IPS DF 19.7 (cell line): ENCODE data around the gene SPOP.

Source experiments
- DNase-seq: peaks from one replicate; pipeline ENCODE4 v3.0.0-alpha.2; 2013; ENCODE audit warnings: low read depth, low spot score

The SPOP gene

DNA sequence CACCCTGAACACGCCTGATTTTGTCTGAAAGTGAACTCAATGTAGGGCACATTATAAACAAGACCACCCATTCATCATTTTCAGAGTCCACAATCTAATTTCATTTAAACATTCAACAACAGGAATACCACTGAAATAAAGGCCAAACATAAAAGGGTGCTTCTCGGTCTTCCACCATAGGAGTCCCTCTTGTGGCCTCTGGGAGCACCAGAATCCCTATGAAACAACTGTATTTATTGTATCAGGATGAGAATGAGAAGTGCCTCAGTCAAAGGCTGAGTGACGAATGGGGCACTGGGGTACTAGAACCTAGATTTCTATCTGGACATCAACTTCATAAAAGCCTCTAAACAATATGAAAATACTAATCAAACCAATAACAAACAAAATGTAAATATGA lies 61.8 kb downstream of the SPOP start:
- no peak for DNase-seq

DNA sequence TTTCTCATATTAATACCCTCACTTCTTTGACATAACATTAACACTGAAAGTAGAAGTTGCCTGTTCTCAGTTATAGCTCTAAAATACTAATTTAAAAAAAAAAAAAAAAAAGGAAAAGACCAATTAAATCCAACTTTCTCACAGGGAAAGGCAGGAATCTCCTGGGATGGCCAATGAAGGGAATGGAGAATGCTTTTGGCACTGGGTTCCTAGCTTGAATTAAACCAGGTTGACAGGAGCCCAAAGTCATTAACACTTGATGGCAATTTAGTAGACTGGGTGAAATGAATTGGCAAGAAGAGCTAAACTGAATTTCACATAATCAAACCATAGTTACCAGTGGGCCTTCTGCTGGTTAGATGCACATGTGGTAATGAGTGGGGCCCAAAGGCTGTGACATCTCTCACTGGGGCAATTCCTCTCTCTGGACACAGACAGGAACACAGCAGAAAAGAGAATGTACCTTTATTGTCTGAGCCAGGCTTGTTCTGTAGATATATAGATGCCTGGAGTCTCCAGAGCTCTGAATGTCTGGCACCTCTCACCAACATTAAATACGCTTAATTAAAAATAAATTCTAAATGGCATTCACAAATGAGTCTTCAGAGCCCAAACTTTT lies 64.6 kb downstream of the SPOP start:
- DNase-seq, result no peak

DNA sequence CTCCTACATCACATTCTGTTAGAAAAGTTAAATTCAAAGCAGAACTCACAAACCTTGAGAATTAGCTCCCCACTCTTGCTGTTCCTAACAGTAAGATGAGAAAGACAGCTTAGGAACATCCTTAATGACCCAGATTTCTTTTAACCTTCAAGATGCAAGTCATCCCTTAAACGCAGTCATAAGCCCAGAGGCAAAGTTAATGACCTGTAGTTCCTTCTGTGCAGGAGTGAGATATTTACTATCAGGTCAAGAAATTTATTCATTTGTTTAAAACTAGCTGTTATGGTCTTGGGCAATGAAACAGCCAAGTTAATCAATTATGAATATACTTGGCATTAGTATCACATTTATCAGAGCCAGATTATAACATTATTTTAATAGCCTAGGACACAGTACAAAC lies 65.2 kb downstream of the SPOP start:
- DNase-seq, result no peak

DNA sequence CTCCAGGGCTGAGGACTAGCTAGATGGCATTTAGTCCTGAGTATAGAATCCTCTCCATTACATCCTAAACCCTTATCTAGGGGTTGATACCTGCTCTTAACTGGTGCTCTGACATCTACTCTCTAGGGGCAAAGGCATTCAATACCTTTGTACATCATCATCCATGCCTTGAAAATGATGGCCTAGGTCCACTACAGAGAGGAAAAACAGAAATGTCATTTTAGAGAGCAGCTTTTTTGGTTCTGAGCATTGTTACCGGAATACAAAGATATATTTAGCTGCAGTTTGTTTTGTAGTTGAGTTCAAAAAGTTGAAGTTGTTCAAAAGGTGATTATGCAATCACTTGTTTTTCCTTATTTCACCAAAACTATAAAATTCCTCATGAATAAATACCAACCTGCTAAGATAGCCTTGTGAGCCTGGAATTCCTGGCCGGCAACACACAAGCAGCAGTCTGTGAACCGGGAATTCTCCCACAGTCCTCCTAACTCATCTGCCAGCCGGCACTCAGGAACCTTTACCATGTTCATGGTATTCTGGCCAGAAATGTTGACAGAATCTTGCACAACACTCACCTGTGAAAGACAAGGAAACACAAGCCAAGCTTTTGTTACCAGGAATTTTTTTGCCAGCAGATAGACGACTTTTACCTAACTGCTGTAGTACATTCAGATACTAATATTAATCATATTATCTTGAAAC lies 66.9 kb downstream of the SPOP start:
- DNase-seq, result no peak

DNA sequence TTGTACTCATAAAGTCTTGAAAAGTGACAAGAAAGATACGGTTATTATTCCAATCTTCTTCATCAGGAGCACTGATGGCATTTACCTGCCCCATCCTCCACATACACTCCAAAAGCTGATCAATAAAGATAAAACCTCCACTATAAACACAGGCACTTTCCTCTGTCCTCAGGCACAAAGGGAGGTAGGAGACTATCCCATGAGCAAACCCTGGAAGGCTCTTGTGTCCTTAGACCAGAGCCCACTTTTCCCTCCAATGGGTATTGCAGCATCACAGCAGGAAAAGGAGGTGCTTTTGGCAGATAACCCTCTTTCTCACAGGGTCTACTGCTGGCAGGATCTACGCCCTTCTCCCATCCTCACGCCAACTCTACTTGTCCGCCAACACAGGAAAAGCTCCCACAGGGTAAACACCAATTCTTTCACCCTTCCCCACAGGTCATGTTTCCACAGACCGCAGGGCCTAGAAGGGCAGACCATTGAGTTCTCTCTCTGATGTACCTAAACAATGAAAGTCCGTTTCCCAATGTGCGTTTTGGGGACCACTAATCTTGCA lies 73.5 kb downstream of the SPOP start:
- DNase-seq, result no peak

DNA sequence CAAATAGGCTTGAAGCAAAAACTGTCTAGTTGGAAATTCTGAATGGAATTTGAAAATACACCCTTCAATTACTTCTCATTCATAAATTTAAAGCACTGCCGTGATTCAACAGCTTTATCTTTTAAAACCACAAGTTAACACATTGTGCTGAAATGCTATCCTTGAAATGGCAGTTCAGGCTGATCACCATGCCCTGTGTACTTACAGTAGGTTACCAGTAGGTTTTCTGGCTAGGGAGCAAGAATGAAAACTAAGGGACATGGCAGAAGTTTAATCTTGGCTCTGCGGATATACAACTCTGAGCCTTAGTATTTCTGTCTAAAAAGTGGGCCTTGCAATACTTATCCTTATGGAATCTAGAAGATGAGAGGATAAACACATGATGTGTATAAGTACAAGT lies 74.2 kb downstream of the SPOP start:
- no peak for DNase-seq

DNA sequence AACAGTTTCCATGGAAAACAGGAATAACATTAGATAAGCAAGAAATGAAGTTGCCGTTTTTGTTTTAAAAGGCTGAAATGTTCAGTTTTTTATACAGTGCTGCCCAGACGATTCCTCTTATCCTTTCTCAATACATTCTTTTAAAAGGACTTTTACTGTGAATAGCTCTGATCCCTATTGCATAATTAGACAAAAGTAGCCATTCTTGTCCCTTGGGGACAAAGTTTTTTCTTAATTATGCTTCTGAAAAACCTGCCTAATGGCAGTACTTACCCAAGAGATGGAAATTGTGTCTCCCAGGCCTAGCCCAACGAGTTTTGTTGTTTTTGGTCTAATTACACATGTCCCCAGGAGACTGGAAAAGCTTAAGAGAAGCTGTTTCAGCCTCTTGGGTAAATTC lies 74.7 kb downstream of the SPOP start:
- DNase-seq, result no peak

DNA sequence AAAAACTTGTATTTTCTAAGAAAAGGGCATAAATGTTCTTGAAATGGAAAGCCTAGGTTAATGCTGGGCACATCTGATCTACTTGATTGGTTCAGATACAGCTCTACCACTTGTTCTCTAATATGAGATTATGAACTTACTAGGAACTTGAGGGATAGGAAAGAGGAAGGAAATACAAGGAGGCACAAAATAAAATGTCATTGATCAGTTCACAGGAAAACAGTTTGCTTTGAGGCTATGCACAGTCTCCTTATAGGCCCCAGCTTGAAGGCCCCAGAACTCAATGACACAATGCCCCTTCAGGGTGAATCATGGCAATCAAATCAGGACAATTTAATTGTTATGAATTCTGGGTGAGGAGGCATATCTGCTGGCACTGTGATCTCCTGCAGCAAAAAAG lies 75.1 kb downstream of the SPOP start:
- DNase-seq, result no peak

DNA sequence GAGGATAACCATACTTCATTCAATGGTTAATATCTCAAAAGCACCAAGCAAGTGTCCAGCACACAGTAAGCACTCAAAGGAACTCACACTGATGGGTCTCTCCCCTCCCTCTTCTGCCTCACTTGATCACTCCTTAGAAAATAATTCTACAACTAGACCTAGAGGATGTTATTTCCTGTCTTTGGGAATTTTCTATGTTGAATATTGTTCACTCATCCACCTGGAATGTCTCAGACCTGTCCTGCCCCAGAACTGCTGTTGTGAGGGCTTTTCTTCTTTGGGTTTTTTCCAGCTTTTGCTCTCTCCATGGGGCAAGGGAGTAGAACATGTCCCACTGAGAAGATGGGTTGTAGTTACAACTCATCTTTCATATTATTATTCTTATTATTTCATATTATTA lies 76.9 kb downstream of the SPOP start:
- no peak for DNase-seq

DNA sequence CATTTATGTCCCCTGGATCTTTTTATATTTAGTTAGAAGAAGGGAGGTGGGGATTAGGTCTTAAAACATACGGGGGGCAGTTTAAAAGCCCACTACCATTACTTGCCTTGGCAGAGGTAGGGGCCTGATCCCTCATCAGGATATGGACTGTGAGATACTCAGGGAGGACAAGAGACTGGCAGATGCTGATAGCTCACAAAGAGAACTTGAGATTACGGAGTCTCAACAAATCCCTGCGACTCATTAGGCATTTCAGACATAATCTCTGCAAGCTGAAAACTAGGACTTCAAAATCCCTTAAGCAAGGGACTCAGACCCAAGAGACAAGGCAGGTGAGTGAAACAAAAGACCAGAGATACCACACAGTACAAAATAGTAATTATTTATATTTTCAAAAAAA lies 79.0 kb downstream of the SPOP start:
- no peak for DNase-seq

DNA sequence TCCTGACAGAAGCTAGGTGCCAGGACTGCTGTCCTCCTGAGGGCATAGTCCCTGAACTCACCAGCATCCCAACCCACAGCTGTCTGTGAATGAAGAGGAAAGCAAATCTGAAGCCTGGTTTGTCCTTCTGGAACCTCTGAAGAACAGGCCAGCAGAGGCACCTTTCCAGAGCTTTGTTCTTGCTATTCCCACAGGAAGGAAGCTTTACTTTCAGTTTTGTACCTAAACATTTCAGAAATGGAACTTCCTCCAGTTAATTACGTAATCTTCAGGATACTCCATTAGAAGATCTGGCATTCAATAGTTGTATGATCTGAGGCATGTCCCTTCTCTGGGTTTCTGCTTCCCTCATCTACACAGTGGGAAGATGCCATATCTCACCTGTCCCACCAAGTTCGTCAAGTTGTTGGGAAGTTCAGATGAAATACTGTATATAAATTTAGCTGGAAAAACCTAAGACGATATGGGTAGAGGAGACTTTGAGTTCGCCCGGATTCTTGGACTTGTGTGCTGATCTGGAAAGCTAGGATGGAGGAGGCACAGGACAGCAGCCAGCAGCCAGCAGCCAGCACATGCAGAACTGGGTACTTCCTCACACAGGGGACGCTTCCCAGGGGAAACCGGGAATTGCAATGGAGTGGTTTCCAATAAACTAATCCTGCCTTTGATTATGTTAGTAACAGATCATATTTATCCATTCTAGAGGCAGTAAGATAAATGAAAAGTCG lies 79.8 kb downstream of the SPOP start:
- no peak for DNase-seq

DNA sequence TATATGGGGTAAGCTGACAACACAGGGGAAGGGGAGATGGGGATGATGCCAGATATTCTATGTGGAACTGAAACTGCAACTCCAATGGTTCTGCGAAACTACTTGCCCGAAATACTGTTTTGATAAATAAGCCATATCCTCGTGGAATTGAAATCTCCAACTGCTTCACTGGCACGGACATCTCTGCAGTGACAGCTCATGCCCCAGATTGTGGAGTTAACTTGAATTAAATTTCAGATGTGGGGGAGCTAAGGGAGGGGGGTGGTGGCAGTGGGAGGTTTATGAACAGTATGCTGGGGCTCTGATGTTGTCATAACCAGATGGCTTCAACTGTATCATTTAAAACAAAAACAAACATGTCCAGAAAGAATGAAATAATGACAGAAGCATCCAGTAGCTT lies 80.5 kb downstream of the SPOP start:
- no peak for DNase-seq

DNA sequence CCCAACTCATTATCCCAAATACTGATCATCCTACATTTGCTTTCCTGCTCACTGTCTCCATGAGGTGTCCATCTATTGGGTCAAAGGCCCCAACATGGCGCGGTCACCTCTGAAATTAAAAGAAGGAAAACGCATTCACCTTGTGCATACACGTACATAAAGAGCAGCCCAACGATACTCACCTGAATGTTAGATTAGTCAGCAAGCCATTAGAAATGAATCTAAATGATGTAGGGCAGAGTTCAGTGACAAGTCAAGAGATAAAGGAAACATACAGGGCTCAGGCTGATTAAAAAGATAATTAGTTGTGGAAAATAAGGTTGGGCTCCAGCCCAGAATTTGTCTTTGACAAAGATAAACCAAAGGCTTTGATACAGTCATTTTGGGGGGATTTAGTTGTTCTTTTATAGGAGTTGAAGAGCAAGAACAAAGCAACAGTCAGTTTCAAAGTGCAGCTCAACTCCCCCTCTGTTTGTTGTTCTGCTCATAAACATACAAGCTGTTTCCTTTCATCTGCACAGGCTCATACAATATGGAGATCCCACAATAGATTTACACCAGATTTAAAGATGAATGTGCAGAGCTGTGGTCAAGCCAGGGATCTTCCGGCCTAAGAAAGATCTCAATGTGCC lies 81.2 kb downstream of the SPOP start:
- DNase-seq, result no peak

DNA sequence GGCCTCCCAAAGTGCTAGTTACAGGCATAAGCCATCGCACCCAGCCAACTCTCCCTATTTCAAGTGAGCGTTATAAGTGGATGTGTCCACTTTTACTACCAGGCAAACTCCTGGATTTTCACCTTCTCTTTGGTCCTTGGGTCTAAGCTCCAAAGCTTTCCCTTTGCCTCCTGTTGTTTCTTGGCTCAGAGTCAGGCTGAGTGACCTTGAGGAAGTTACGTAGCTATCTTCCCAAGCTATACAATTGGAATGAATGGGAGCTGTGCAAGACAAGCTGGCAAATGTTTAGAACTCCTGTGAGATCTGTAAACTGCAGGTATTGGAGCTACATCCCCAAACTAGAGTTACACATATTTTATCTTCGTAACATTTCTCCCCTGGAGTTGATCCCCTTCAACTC lies 81.9 kb downstream of the SPOP start:
- no peak for DNase-seq

DNA sequence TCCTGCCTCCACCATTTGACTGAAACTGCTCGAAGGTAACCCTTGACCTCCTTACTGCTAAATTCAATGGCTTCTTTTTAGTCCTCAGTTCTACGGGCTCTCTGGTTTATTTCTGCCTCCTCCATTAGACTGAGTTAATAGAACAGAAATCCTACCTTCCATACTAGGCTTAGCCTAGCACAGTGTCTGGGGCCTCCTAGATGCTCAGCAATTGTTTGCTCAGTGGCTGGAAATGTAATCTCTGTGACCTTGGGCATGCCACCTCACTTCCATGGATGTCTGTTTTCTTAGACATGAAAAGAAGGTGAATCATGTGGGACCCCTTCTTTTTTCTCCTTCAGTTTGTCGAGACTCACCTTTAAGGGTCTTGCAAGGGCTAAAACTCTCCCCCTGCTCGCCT lies 82.6 kb downstream of the SPOP start:
- DNase-seq, result no peak

DNA sequence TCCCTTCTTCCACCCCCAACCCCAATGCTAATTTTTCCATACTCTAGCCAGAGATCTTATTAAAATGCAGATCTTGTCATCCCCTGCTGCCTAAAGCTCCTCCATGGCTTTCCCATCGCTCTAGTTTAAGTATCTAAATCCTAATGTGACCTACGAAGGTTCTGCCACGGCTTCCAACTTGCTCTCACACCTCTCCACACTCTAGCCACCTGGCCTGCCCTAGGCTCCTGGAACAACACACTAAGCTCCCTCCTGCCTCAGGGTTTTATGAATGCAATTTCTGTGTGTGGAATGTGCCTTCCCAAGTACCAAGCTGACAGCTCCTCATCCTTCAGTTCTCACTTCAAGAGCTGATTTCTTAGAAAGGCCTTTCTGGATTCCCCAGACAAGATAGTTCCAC lies 85.6 kb downstream of the SPOP start:
- no peak for DNase-seq

DNA sequence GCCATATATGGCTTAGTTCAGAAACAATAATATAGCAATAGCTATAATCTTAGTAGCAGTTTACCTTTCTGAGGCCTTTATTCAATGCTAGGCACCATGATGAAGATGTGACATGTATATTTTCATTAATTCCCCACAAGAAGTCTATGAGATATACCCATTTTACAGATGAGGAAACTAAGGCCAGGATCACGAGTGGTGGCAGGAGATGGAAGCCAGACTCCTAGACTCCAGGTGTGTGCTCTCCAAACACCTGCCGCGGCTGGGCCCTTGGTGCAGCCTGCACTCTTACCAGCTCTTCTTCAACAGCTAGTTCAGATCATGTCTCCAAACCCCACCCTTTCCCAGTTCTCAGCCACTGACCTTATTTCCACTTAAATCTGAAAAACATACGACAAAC lies 87.0 kb downstream of the SPOP start:
- no peak for DNase-seq

DNA sequence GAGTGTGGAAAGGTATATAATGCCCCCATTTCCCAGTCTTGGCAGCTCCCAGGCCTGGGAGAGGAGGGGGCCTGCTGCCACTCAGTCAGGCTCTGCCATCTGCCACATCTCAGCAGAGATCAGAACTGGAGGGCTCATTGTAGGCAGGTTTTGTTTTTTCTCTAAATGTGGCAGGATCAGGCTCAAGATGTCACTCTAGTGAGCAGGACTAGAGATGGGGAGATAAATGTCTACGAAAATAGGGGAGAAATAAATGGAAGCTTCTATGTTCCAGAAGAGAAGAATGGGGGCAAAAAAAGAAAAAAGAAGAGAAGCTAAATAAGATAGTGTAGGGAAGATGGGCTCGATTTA lies 88.3 kb downstream of the SPOP start:
- no peak for DNase-seq

DNA sequence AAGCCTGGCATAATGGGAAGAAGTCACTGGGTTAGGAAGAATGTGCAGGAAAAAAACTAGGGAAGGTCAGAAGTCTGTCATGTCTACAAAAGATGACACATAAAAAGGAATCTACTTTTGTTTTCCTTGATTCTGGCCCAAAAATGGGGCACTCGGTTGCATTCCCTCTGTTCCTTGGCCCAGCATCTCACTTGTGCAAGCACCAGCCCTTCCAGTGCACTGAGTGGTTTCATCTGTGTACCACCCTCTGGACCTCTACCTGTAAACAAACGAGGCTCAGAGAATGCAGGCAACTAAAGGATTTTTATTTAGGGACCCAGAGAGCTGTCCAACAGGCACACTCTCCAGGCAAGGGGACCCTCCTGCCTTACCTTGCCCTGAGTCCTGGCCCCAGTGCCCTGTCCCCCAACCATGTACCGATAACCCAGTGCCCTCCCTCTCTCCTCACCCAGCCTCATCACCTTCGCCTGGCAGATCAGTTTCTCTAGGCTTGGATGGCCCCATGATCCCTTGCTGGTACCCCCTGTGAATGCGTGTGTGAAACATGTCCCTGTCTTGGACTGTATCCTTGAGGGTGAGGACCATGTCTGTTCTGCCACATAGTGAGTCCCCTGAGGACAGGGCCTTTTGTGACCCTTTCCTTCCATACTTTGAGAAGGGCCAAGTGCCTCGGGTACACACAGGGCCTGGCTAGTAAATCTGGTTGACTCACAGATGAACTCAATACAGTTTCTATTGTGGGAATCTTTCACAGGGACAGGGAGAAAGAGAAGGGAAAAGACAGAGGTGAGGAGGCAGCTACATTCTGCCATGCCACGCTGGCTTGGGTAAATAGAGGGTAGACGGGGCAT lies 88.9 kb downstream of the SPOP start:
- DNase-seq, result no peak

DNA sequence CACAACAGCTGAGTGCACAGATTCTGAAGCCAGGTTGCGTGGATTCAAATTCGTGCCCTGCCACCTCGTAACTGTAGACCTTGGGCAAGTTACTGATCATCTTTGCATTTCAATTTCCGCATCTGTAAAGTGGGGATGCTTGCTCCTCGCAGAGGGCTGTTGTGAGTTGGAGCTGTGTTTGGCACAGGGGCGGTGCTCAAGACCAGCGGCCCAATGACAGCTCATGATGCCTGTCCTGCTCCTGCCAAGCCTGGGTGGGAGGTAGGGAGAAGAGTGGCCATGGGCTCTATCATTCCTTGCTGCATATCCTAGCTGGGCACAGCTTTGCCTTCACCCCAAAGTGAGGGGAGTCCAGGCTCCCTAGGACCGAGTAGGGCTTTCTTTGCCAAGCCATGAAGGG lies 89.6 kb downstream of the SPOP start:
- DNase-seq, result no peak

DNA sequence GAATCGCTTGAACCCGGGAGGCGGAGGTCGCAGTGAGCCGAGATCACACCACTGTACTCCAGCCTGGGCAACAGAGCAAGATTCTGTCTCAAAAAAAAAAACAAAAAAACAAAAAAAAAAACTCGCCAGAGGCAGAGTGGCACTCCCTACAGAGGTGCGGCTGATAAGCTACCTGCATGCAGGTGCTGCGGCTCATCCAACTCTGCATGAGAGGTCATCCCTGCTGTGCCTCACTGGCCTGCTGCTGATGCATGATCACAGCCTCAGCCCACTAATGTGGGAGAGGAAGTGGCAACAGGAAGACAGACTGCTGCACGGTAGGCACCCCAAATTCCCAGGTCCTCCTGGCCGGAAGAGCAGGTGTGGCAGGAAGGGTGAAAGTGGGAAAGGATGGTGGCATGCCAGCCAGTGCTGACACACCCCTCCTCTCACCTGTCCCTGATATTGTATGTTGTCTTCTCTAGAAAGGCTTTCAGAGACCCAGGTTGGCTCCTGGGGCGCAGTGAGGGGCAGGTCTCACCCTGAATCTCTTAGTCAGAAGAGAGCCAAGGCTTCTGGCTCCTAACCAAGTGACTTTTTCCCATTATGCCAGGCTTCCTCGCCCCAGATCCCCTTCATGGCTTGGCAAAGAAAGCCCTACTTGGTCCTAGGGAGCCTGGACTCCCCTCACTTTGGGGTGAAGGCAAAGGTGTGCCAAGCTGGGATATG lies 90.4 kb downstream of the SPOP start:
- DNase-seq, result no peak
